Measurements from ENCODE around the gene RALGAPA1.

The RALGAPA1 gene

GRCh38 chr14:35708062-35708461, 101.0 kb downstream of the RALGAPA1 start:
- no peak for DNase-seq (ENCODE audit: insufficient read length)
- FAIRE-seq, result no peak
- TF ChIP-seq POLR2A (IDR thresholded peaks at IDR 0.05; ENCODE audit: low read depth, low read length), result no peak
- TF ChIP-seq TAF1 (IDR thresholded peaks at IDR 0.05; ENCODE audit: borderline replicate concordance, low read depth, low read length), result no peak
- no peak for TF ChIP-seq POLR2AphosphoS5 (IDR thresholded peaks at IDR 0.05; ENCODE audit: low read depth, low read length)

DNA sequence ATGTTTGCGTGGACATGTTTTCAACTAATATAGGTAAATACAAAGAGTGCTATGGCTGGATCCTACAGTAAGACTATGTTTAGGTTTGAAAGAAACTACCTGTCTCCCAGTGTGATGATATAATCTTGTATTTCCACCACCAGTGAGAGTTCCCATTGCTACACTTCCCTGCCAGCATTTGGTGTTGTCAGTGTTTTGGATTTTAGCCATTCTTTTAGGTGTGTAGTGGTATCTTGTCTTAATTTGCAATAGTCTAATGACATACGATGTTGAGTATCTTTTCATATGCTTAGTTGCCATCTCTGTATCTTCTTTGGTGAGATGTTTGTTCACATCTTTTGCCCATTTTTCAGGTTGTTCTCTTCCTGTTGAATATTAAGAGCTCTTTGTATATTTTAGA, 103.5 kb downstream of the RALGAPA1 start:
- FAIRE-seq (no peak), DNase-seq (ENCODE audit: insufficient read length) (no peak)
- TF ChIP-seq POLR2A (IDR thresholded peaks at IDR 0.05; ENCODE audit: low read depth, low read length) (no peak), TAF1 (IDR thresholded peaks at IDR 0.05; ENCODE audit: borderline replicate concordance, low read depth, low read length) (no peak), POLR2AphosphoS5 (IDR thresholded peaks at IDR 0.05; ENCODE audit: low read depth, low read length) (no peak)

- FAIRE-seq (no peak), DNase-seq (ENCODE audit: insufficient read length) (no peak)
- TF ChIP-seq POLR2A (IDR thresholded peaks at IDR 0.05; ENCODE audit: low read depth, low read length) (no peak), POLR2AphosphoS5 (IDR thresholded peaks at IDR 0.05; ENCODE audit: low read depth, low read length) (no peak)
These were observed 104.2 kb downstream of the RALGAPA1 start for GRCh38 chr14:35704793-35705493.

DNA sequence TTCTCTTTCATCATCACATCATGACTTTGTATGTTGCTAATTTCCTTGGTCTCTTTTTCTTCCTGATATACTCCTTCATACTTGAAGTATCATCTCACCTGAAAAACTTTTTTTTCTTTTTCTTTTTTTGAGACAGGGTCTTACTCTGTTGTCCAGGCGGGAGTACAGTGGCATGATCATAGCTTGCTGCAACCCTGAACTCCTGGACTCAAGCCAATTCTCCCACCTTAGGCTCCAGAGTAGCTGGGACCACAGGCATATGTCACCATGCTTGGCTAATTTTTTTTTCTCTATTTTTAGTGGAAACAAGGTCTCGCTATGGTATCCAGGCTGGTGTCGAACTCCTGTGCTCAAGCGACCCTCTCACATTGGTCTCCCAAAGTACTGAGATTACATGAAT, 107.6 kb downstream of the RALGAPA1 start:
- FAIRE-seq (no peak), DNase-seq (ENCODE audit: insufficient read length) (no peak)
- TF ChIP-seq TAF1 (IDR thresholded peaks at IDR 0.05; ENCODE audit: borderline replicate concordance, low read depth, low read length) (no peak), POLR2A (IDR thresholded peaks at IDR 0.05; ENCODE audit: low read depth, low read length) (no peak), POLR2AphosphoS5 (IDR thresholded peaks at IDR 0.05; ENCODE audit: low read depth, low read length) (no peak)

DNA sequence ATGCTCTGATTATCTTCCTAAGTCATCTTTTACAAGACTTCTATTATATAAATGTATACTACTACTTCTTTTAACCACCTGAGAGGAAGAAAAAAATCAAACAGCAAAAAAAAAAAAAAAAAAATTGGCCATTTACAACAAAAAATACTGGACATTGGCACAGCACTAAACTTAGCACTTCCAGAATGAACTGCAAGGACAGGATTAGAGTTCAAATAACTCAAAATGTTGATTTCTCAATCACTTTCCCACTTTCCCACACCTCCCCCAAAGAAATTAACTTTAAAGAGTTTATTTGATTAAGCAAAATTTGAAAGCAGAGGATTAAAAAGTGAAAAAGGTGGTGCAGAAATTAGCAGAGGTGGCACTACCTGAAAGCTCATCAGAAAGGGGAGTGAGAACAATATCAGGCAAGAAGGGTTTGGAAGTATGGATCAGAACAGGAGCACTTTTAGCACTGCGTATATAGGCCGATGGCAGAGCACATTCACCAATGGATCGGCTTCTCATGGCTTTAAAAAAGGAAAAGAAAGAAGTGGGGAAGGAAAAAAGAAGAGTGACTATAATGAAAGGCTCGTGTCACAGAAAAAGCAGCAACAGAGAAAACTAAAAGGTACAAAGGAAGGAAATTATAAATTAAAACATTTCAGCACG, 109.2 kb downstream of the RALGAPA1 start:
- FAIRE-seq (no peak), DNase-seq (ENCODE audit: insufficient read length) (no peak)

GRCh38 chr14:35696575-35696974, 112.5 kb downstream of the RALGAPA1 start:
- no peak for TF ChIP-seq POLR2AphosphoS5 (IDR thresholded peaks at IDR 0.05; ENCODE audit: low read depth, low read length)
- TF ChIP-seq POLR2A (IDR thresholded peaks at IDR 0.05; ENCODE audit: low read depth, low read length), result no peak
- DNase-seq (ENCODE audit: insufficient read length) (no peak), FAIRE-seq (no peak)

More for the DNA sequence above, 109.2 kb downstream of the RALGAPA1 start:
- TF ChIP-seq POLR2A (IDR thresholded peaks at IDR 0.05; ENCODE audit: low read depth, low read length), result no peak
- no peak for TF ChIP-seq POLR2AphosphoS5 (IDR thresholded peaks at IDR 0.05; ENCODE audit: low read depth, low read length)
- TF ChIP-seq TAF1 (IDR thresholded peaks at IDR 0.05; ENCODE audit: borderline replicate concordance, low read depth, low read length), result no peak

DNA sequence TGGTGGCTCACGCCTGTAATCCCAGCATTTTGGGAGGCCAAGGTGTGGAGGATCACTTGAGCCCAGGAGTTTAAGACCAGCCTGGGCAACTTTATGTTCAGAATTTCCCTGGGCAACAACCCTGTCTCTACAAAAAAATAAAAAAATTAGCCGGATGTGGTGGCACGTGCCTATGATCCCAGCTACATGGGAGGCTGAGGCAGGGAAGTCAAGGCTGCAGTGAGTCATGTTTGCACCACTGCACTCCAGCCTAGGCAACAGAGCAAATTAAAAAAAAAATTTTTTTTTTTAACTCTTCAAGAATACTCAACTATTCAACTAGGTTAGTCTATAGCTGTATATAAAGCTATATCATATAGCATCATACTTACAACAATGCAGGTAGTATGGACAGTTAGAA, 113.0 kb downstream of the RALGAPA1 start:
- FAIRE-seq, result no peak
- TF ChIP-seq TAF1 (IDR thresholded peaks at IDR 0.05; ENCODE audit: borderline replicate concordance, low read depth, low read length), result no peak
- TF ChIP-seq POLR2AphosphoS5 (IDR thresholded peaks at IDR 0.05; ENCODE audit: low read depth, low read length), result no peak
- no peak for TF ChIP-seq POLR2A (IDR thresholded peaks at IDR 0.05; ENCODE audit: low read depth, low read length)
- DNase-seq (ENCODE audit: insufficient read length), result no peak

DNA sequence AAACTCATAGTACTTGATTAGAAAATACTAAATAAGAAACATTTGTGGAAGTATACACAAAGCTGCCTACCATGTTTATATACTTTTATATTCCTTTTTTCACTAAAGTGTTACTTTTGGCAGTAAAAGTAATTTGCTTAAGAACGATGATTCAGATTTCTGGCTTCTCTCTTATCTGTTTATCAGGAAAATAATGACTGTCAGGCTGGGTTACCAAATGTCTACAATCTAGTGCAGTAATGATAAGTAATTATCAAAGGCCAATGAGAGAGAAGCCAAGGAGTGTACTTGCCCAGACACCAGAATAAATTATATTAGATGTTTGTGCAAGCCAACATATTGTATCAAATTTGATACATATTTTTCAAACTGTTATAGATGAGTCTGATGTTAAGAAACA, 113.4 kb downstream of the RALGAPA1 start:
- no peak for FAIRE-seq
- TF ChIP-seq TAF1 (IDR thresholded peaks at IDR 0.05; ENCODE audit: borderline replicate concordance, low read depth, low read length), result no peak
- TF ChIP-seq POLR2AphosphoS5 (IDR thresholded peaks at IDR 0.05; ENCODE audit: low read depth, low read length), result no peak
- no peak for TF ChIP-seq POLR2A (IDR thresholded peaks at IDR 0.05; ENCODE audit: low read depth, low read length)

GRCh38 chr14:35695072-35695471, 114.0 kb downstream of the RALGAPA1 start:
- DNase-seq (ENCODE audit: insufficient read length) (no peak), FAIRE-seq (no peak)
- TF ChIP-seq TAF1 (IDR thresholded peaks at IDR 0.05; ENCODE audit: borderline replicate concordance, low read depth, low read length) (no peak), POLR2A (IDR thresholded peaks at IDR 0.05; ENCODE audit: low read depth, low read length) (no peak), POLR2AphosphoS5 (IDR thresholded peaks at IDR 0.05; ENCODE audit: low read depth, low read length) (no peak)

More for the DNA sequence above, 113.4 kb downstream of the RALGAPA1 start:
- no peak for DNase-seq (ENCODE audit: insufficient read length)

- no peak for TF ChIP-seq TAF1 (IDR thresholded peaks at IDR 0.05; ENCODE audit: borderline replicate concordance, low read depth, low read length)
- FAIRE-seq (no peak), DNase-seq (ENCODE audit: insufficient read length) (no peak)
These were observed 120.1 kb downstream of the RALGAPA1 start for GRCh38 chr14:35689000-35689460.

GRCh38 chr14:35688126-35688826, 120.8 kb downstream of the RALGAPA1 start:
- TF ChIP-seq TAF1 (IDR thresholded peaks at IDR 0.05; ENCODE audit: borderline replicate concordance, low read depth, low read length) (no peak), POLR2AphosphoS5 (IDR thresholded peaks at IDR 0.05; ENCODE audit: low read depth, low read length) (no peak), POLR2A (IDR thresholded peaks at IDR 0.05; ENCODE audit: low read depth, low read length) (no peak)
- no peak for FAIRE-seq
- no peak for DNase-seq (ENCODE audit: insufficient read length)

Measured in GM12892 (cell line).